IMR-90 (cell line): ENCODE data around the gene AUTS2. TPM values are rescaled to one million over a fixed set of nuclear protein-coding genes. Genes with fewer than 3 reads are reported as not detected.

Experiments
- ATAC-seq: fragments of 200-7000 bp; cut with Tn5 transposase; 2 replicates; pipeline ENCODE4 v1.9.1; 2020; ENCODE audit warnings: low read depth, mild to moderate bottlenecking, moderate library complexity
- BruUV-seq: library from RNA; stranded (reverse); fragments of 400-500 nt; replicated peaks from 2 replicates; lab custom pipeline; 2021; lab: Mats Ljungman, UMichigan
- CTCF ChIA-PET: fragments of 300-600 bp; formaldehyde crosslinking; extraction: SDS; loops from one replicate; lab custom pipeline; 2021; ENCODE audit warnings: antibody characterized with exemption; lab: Yijun Ruan, JAX
- POLR2A ChIA-PET: fragments of 300-600 bp; sonication (Branson Sonifier 250); formaldehyde crosslinking; loops from one replicate; lab custom pipeline; 2022; ENCODE audit warnings: antibody characterized with exemption; ENCODE audit not compliant: unreplicated experiment; lab: Charles Lee
- DNase-seq: peaks from one replicate; pipeline ENCODE4 v3.0.0; 2013
- H2AFZ ChIP-seq: replicated peaks from 2 replicates; pipeline ENCODE3; 2013; ENCODE audit warnings: low read length, mild to moderate bottlenecking; ENCODE audit not compliant: poor library complexity
- H2AK5ac ChIP-seq: 2 replicates; pipeline ENCODE4 v1.6.1; 2013; ENCODE audit warnings: low read depth, low read length, inconsistent platforms
- H2AK9ac ChIP-seq: replicated peaks from 2 replicates; pipeline ENCODE3; 2013; ENCODE audit warnings: mild to moderate bottlenecking, low read depth, low read length, moderate library complexity; ENCODE audit not compliant: poor library complexity
- H2BK120ac ChIP-seq: 2 replicates; pipeline ENCODE4 v1.6.1; 2013; ENCODE audit warnings: low read depth, low read length, inconsistent platforms
- H2BK15ac ChIP-seq: 3 replicates; pipeline ENCODE4 v1.6.1; 2013; ENCODE audit warnings: low read depth, low read length, inconsistent platforms
- H2BK20ac ChIP-seq: 2 replicates; pipeline ENCODE4 v1.6.1; 2013; ENCODE audit warnings: low read depth, mild to moderate bottlenecking, inconsistent platforms, low read length, moderate library complexity
- H2BK5ac ChIP-seq: 2 replicates; pipeline ENCODE4 v1.6.1; 2013; ENCODE audit warnings: mild to moderate bottlenecking, low read depth, low read length, inconsistent platforms; ENCODE audit not compliant: poor library complexity, severe bottlenecking
- H3K14ac ChIP-seq: replicated peaks from 2 replicates; pipeline ENCODE4 v1.6.1; 2013; ENCODE audit warnings: low read depth, low read length, inconsistent platforms
- H3K18ac ChIP-seq: 2 replicates; pipeline ENCODE4 v1.6.1; 2013; ENCODE audit warnings: low read depth, low read length, control low read depth
- H3K23ac ChIP-seq: 2 replicates; pipeline ENCODE4 v1.6.1; 2013; ENCODE audit warnings: low read depth, low read length, inconsistent platforms
- H3K27ac ChIP-seq: 2 replicates; pipeline ENCODE4 v1.5.1; 2013; ENCODE audit warnings: mild to moderate bottlenecking, control low read depth, low read length; ENCODE audit not compliant: insufficient read depth
- H3K27me3 ChIP-seq: 2 replicates; pipeline ENCODE4 v1.6.1; 2013; ENCODE audit warnings: low read length; ENCODE audit not compliant: control insufficient read depth, insufficient read depth
- H3K36me3 ChIP-seq: 2 replicates; pipeline ENCODE4 v1.6.1; 2013; ENCODE audit warnings: low read length, mixed read lengths; ENCODE audit not compliant: control insufficient read depth, insufficient read depth
- H3K4ac ChIP-seq: 2 replicates; pipeline ENCODE4 v1.6.1; 2013; ENCODE audit warnings: low read depth, low read length, inconsistent platforms
- H3K4me1 ChIP-seq: 2 replicates; pipeline ENCODE4 v1.6.1; 2013; ENCODE audit warnings: low read length, mixed read lengths; ENCODE audit not compliant: control insufficient read depth, insufficient read depth
- H3K4me2 ChIP-seq: 2 replicates; pipeline ENCODE4 v1.6.1; 2013; ENCODE audit warnings: low read depth, mild to moderate bottlenecking, control low read depth, low read length, moderate library complexity
- H3K4me3 ChIP-seq: 2 replicates; pipeline ENCODE4 v1.5.1; 2013; ENCODE audit warnings: low read depth, mild to moderate bottlenecking, control low read depth, low read length, moderate library complexity; ENCODE audit not compliant: insufficient read depth
- H3K56ac ChIP-seq: 2 replicates; pipeline ENCODE4 v1.6.1; 2013; ENCODE audit warnings: low read length, inconsistent platforms; ENCODE audit not compliant: insufficient read depth; ENCODE audit errors: extremely low read depth
- H3K79me1 ChIP-seq, 2 experiments: 2 replicates each; pipeline ENCODE4 v1.6.1; 2013; ENCODE audit warnings: low read length in 2 of 2, inconsistent platforms in 1 of 2, low read depth in 1 of 2
- H3K9ac ChIP-seq: 2 replicates; pipeline ENCODE4 v1.6.1; 2013; ENCODE audit warnings: low read depth, low read length, control low read depth
- H3K9me1 ChIP-seq: 2 replicates; pipeline ENCODE4 v1.6.1; 2013; ENCODE audit warnings: low read length, inconsistent platforms; ENCODE audit not compliant: insufficient read depth
- H3K9me3 ChIP-seq: 2 replicates; pipeline ENCODE4 v1.6.1; 2013; ENCODE audit warnings: low read length; ENCODE audit not compliant: control insufficient read depth, insufficient read depth
- H4K20me1 ChIP-seq: 2 replicates; pipeline ENCODE4 v1.6.1; 2013; ENCODE audit warnings: low read length, inconsistent platforms; ENCODE audit not compliant: insufficient read depth
- H4K5ac ChIP-seq: 2 replicates; pipeline ENCODE4 v1.6.1; 2013; ENCODE audit warnings: mild to moderate bottlenecking, low read depth, low read length, control low read depth
- H4K8ac ChIP-seq, 2 experiments: 2 replicates each; pipeline ENCODE4 v1.6.1; 2013; ENCODE audit warnings: low read depth in 2 of 2, low read length in 2 of 2, control low read depth in 1 of 2, inconsistent platforms in 1 of 2
- H4K91ac ChIP-seq: 2 replicates; pipeline ENCODE4 v1.6.1; 2013; ENCODE audit warnings: low read depth, low read length, inconsistent platforms; ENCODE audit not compliant: insufficient read depth
- CHD1 ChIP-seq: IDR thresholded peaks from 2 replicates; pipeline ENCODE4 v1.6.1; 2012; ENCODE audit warnings: low read depth, low read length, improper control_type of control experiment
- ELK1 ChIP-seq: fragments of 150-350 bp; IDR thresholded peaks from 2 replicates; pipeline ENCODE4 v1.6.1; 2016; ENCODE audit warnings: low read depth, mild to moderate bottlenecking, low read length, moderate library complexity, borderline replicate concordance
- FOS ChIP-seq: fragments of 150-350 bp; IDR thresholded peaks from 2 replicates; pipeline ENCODE4 v1.6.1; 2016; ENCODE audit warnings: low read depth, low read length
- MAZ ChIP-seq: IDR thresholded peaks from 2 replicates; pipeline ENCODE4 v1.6.1; 2012; ENCODE audit warnings: low read depth, mild to moderate bottlenecking, low read length, improper control_type of control experiment, moderate library complexity, borderline replicate concordance
- NFE2L2 ChIP-seq: fragments of 150-350 bp; IDR thresholded peaks from 2 replicates; pipeline ENCODE4 v1.6.1; 2016; ENCODE audit warnings: low read depth, mild to moderate bottlenecking, low read length
- POLR2A ChIP-seq: IDR thresholded peaks from 2 replicates; pipeline ENCODE4 v1.6.1; 2012; ENCODE audit warnings: mild to moderate bottlenecking, low read depth, low read length
- RAD21 ChIP-seq: IDR thresholded peaks from 2 replicates; pipeline ENCODE4 v1.6.1; 2012; ENCODE audit warnings: low read length, improper control_type of control experiment
- RFX5 ChIP-seq: IDR thresholded peaks from 2 replicates; pipeline ENCODE4 v1.8.0; 2012; ENCODE audit warnings: low read depth, mild to moderate bottlenecking, low read length, moderate library complexity
- WGBS, 2 experiments: methylation state at CpG; one replicate each; pipeline versions ENCODE4 v1.1.5 to v1.1.7; 2013; ENCODE audit warnings: missing lambda C conversion rate in 2 of 2; ENCODE audit not compliant: insufficient read length in 1 of 2; ENCODE audit errors: extremely low coverage in 2 of 2; 5-methylcytosine and 5-hydroxymethylcytosine counted together
- dilution Hi-C: fragments of 300-500 bp; cut with HindIII; formaldehyde crosslinking; loops from one replicate; pipeline ENCODE4 v1.14.3; 2018; ENCODE audit warnings: low sequenced_read_pairs; ENCODE audit not compliant: unreplicated experiment
- in situ Hi-C: fragments of 300-500 bp; cut with MboI; formaldehyde crosslinking; loops from 3 replicates; pipeline ENCODE4 v1.14.3; 2019; ENCODE audit warnings: low sequenced_read_pairs, inconsistent platforms, mixed read lengths
- intact Hi-C: fragments of 100-400 bp; cut with micrococcal nuclease; formaldehyde crosslinking; loops from 2 replicates; pipeline ENCODE4 v1.10.0; 2022
- polyA plus RNA-seq, 3 experiments: library from polyadenylated mRNA; depleted of rRNA; stranded (reverse); fragments of >200 nt; gene quantifications; 2 replicates each; pipeline ENCODE4 v1.2.3, GENCODE V29; 2012; ENCODE audit warnings: low replicate concordance in 1 of 3
- total RNA-seq: library from RNA; depleted of rRNA; stranded (reverse); fragments of >200 nt; gene quantifications from 2 replicates; pipeline ENCODE4 v1.2.3, GENCODE V29; 2012

Gene AUTS2
- total and polyA plus RNA-seq, 2 of the 4 experiments (the other 2 are of a cell fraction): 0.90 to 3.0 TPM

DNA sequence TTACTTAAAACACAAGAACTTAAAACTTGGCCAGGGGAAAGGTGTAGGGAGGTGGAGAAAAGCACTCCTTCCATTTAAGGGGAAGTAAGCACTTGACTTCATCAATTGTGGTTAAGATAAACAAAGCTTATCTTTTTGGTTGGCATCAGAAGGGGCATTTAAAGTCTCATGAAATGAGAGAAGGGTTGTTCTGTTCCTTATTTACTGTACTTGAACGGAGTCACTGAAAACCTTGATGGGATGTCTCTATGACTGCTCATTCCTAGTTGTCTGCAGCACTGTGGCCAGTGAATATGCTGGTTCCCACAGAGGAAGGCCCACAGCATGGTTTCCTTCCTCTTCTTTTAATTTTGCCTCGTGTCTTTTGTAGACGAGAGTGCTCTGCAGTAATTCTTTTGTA lies 229.3 kb downstream of the AUTS2 start:
- H4K20me1 ChIP-seq: no peaks in the 10 kb centered on the region
- WGBS, 2 experiments: no CpG with 5 or more reads among the region's 3 CpGs
- CTCF ChIA-PET: no interaction called here
- H3K79me1 ChIP-seq: no peaks in the 10 kb centered on the region
- POLR2A ChIA-PET: no interaction called here
- H2BK20ac ChIP-seq: no peak overlapping the region
- H2BK120ac ChIP-seq: no peak overlapping the region
- H2BK5ac ChIP-seq: no peak overlapping the region
- dilution Hi-C loops: no loop called here
- no peak overlapping the region for H3K23ac ChIP-seq
- H3K9me1 ChIP-seq: no peaks in the 10 kb centered on the region
- no peak overlapping the region for H3K27ac ChIP-seq
- TF ChIP-seq ELK1 (no peak), FOS (no peak), MAZ (no peak), CHD1 (no peak), POLR2A (no peak), RAD21 (no peak), NFE2L2 (no peak), RFX5 (no peak)
- H4K8ac ChIP-seq: no peak overlapping the region
- H4K91ac ChIP-seq: no peak overlapping the region
- in situ Hi-C loops: no loop called here
- no peak overlapping the region for H3K4me2 ChIP-seq
- H3K4me3 ChIP-seq: no peak overlapping the region
- H3K14ac ChIP-seq: no peak overlapping the region
- intact Hi-C loops: no loop called here
- no peak for DNase-seq
- H2AK5ac ChIP-seq: no peak overlapping the region
- H3K27me3 ChIP-seq: no peaks in the 10 kb centered on the region
- H2BK15ac ChIP-seq: no peak overlapping the region
- no peaks in the 10 kb centered on the region for H3K36me3 ChIP-seq
- no peak overlapping the region for H3K4ac ChIP-seq
- no TSS peak for BruUV-seq
- no peak overlapping the region for H2AK9ac ChIP-seq
- H4K5ac ChIP-seq: no peak overlapping the region
- no peaks in the 10 kb centered on the region for H3K4me1 ChIP-seq
- peaks cover 6% of the 10 kb centered on the region; the same call in 1 of the 2 replicates for H3K9me3 ChIP-seq
- H2AFZ ChIP-seq: no peak overlapping the region
- H3K9ac ChIP-seq: no peak overlapping the region
- ATAC-seq: no peak
- H3K18ac ChIP-seq: no peak overlapping the region
- no peak overlapping the region for H3K56ac ChIP-seq
